HTR-8/SVneo (cell line): Measurements from ENCODE around the gene CD72.

Experiments
- DNase-seq: peaks from one replicate; pipeline ENCODE4 v3.0.0; 2011; ENCODE audit warnings: low spot score, mixed read lengths; ENCODE audit not compliant: insufficient read length
- FAIRE-seq: peaks from 2 replicates; lab custom pipeline; 2011; peaks lifted over from hg19 to GRCh38; lab: Jason Lieb, UNC

Gene CD72

DNA sequence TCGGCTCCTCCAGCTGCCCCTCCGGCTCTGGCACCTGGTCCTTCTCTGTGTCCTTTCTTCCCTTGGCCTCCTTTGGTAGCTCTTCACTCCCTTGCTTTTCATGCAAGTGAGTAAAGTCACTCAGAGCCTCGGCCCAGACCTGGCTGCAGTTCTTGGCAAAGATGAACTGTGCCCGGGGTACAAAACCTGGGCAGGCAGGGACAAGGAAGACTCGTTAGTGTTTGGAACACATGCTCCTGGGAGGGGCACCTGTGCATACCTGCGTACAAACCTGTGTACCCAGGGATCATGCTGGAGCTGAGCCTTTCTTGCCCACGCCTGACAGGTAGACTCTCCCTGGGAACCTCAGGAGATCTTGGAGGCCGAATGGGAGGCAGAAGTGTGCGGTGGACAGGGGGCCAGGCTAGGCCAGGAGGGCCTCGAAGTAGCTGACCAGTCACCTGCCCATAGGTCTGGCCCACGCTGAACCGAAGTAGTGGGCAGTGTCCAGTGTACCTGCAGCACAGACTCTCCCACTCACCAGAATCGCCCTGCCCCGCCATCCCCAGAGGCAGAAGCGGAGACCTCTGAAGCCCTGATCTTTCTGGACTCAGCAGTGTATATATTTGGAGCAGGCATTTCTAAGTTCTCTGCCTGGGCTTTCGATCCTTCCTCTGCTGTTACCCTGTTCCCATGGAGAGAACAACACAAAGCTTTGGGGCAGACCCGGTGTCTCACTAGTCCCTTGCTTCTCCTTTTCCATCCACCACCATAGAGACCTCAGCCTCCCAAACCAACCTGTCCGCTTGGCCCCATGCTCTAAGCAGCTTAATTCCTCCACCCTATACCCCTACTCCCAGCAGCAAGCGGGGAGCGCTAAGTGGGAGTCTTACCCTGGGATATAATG lies 55.1 kb downstream of the CD72 start:
- FAIRE-seq, result no peak
- DNase-seq, result no peak

- FAIRE-seq, result no peak
These were observed 56.5 kb downstream of the CD72 start for GRCh38 chr9:35561468-35562261.

GRCh38 chr9:35560625-35561337 lies 57.4 kb downstream of the CD72 start:
- FAIRE-seq (no peak), DNase-seq (no peak)

More at GRCh38 chr9:35561468-35562261, 56.5 kb downstream of the CD72 start:
- no peak for DNase-seq
